Activated T-helper 1 cell treated with anti-CD3 and anti-CD28 coated beads, Interleukin-12 subunit alpha, Interleukin-12 subunit beta, Interleukin-2, Interleukin-4 antibody, amounts not matched to agents 30 ng/mL and 10 ng/mL and 1 ng/mL, durations not matched to agents 14 hours and 24 hours and 36 hours (primary cell): ENCODE measurements around the gene CDH22. TPM values are rescaled to one million over a fixed set of nuclear protein-coding genes. Genes with fewer than 3 reads are reported as not detected.

Source experiments
- DNase-seq: peaks from one replicate; pipeline ENCODE4 v3.0.0; 2021; ENCODE audit warnings: low spot score
- H3K27ac Mint-ChIP-seq: one replicate; pipeline ENCODE4 v1.8.0; 2021; ENCODE audit warnings: mild to moderate bottlenecking, mixed read lengths
- H3K27me3 Mint-ChIP-seq: one replicate; pipeline ENCODE4 v1.8.0; 2022; ENCODE audit warnings: mild to moderate bottlenecking, moderate library complexity, mixed read lengths; ENCODE audit not compliant: insufficient read depth
- H3K36me3 Mint-ChIP-seq: one replicate; pipeline ENCODE4 v1.8.0; 2021; ENCODE audit warnings: low read depth, mixed read lengths
- H3K4me1 Mint-ChIP-seq: one replicate; pipeline ENCODE4 v1.8.0; 2021; ENCODE audit warnings: low read depth, mixed read lengths
- H3K4me3 Mint-ChIP-seq: one replicate; pipeline ENCODE4 v1.8.0; 2021; ENCODE audit warnings: mild to moderate bottlenecking, moderate library complexity, mixed read lengths
- H3K9me3 Mint-ChIP-seq: one replicate; pipeline ENCODE4 v1.8.0; 2021; ENCODE audit warnings: mixed read lengths
- intact Hi-C: fragments of 100-400 bp; cut with micrococcal nuclease; formaldehyde crosslinking; loops from one replicate; pipeline ENCODE4 v1.15.1; 2024
- total RNA-seq: library from RNA; stranded (reverse); gene quantifications from 2 replicates; pipeline ENCODE4 v1.2.3, GENCODE V29; 2022

Gene CDH22
- total RNA-seq, 1 donor from 2014 or later = not detected

DNA sequence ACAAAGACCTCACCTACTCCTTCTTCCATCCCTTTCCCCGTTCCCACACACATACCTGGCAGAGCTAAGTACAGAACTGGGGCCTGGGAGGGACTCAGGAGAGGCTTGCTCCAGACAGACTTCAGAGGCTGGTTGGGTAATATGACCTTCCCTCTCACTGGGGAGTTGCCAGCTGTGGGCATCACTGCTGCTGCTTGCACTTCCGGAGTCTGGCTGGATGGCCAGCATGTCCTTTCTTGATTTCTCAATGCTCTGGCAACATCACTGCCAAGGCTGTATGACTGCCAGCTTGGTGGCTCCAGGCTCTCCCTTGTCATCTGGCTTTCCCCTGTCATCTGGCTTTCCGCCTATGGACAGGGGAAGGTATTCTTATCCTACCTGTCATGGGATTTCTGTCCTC, 47.8 kb downstream of the CDH22 start:
- DNase-seq = no peak
- Mint-ChIP-seq H3K4me3 (no peak overlapping the region), H3K27ac (no peak overlapping the region), H3K9me3 (no peaks in the 10 kb centered on the region), H3K36me3 (no peaks in the 10 kb centered on the region), H3K27me3 (peaks cover 9% of the 10 kb centered on the region), H3K4me1 (no peaks in the 10 kb centered on the region)
- intact Hi-C loops = no loop called here

DNA sequence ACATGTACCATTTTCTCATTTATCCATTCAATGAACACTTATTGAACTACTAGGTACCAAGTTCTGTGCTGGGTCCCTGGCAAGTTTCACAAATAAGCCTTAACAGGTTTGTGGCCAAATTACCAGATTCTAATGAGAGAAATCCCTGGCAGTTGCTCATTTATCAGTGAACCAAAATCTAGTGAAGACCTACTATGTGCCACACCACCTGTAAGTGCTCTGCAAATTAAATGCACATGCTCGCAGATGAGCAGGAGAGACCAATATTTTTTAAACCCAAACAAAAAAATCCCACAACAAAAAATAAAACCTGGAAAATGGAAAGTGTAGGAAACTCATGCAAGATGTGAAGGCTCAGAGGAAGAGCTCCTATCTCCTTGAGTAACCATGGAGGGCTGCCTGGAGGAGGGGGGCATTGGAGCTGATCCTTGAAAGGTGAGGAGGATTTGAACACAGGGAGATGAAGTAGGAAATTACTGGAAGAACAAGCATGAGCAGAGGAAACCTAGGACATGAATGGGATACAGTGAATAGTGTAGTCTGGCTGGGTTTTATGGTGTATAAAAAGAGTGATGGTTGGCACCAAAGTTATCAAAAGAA, 48.9 kb downstream of the CDH22 start:
- no peak for DNase-seq
- Mint-ChIP-seq H3K4me1 (no peaks in the 10 kb centered on the region), H3K9me3 (no peaks in the 10 kb centered on the region), H3K4me3 (no peak overlapping the region), H3K36me3 (no peaks in the 10 kb centered on the region), H3K27me3 (peaks cover 12% of the 10 kb centered on the region), H3K27ac (no peak overlapping the region)
- intact Hi-C loops = no loop called here

DNA sequence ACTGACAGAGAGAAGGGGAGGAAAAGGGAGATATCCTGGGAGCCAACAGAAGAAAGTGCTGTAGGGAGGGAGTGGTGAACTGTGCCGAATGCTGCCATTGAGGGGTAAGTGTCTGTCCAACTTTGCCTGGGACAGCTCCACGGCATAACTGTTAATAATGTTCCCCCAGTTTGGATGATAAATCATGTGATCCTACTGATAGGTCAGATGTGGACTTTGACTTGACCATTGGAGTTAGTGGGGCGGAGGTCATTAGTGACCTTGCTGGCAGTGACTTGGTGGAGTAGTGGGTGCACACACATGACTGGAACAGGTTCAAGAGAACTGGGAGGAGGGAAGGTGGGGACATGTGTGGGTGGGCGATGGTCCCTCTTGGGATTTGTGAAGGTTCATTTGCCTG, 50.4 kb downstream of the CDH22 start:
- intact Hi-C loops = no loop called here
- Mint-ChIP-seq H3K27ac (no peak overlapping the region), H3K27me3 (peaks cover 12% of the 10 kb centered on the region), H3K9me3 (no peaks in the 10 kb centered on the region), H3K4me3 (no peak overlapping the region), H3K36me3 (no peaks in the 10 kb centered on the region), H3K4me1 (no peaks in the 10 kb centered on the region)
- no peak for DNase-seq

DNA sequence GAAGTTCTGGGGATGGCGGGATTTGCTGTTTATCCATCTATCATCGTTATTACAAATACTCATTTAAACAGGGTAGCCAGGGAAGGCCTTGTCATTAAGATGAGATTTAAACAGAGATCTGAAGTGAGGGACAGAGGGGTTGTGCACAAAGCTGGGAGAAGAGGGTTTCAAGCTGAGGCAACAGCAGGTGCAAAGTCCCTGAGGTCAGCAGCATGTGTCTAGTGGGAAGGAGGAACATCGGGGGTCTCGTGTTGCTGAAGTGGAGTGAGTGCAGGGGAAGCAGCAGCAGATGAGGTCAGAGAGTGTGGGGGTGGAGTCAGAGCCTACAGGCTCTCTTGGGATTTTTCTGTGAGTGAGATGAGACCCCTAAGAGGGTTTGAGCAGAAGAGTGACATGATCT, 52.0 kb downstream of the CDH22 start:
- DNase-seq = no peak
- Mint-ChIP-seq H3K9me3 (no peaks in the 10 kb centered on the region), H3K4me3 (no peak overlapping the region), H3K27ac (no peak overlapping the region), H3K36me3 (no peaks in the 10 kb centered on the region), H3K4me1 (no peaks in the 10 kb centered on the region), H3K27me3 (peaks cover 23% of the 10 kb centered on the region)
- intact Hi-C loops = no loop called here

DNA sequence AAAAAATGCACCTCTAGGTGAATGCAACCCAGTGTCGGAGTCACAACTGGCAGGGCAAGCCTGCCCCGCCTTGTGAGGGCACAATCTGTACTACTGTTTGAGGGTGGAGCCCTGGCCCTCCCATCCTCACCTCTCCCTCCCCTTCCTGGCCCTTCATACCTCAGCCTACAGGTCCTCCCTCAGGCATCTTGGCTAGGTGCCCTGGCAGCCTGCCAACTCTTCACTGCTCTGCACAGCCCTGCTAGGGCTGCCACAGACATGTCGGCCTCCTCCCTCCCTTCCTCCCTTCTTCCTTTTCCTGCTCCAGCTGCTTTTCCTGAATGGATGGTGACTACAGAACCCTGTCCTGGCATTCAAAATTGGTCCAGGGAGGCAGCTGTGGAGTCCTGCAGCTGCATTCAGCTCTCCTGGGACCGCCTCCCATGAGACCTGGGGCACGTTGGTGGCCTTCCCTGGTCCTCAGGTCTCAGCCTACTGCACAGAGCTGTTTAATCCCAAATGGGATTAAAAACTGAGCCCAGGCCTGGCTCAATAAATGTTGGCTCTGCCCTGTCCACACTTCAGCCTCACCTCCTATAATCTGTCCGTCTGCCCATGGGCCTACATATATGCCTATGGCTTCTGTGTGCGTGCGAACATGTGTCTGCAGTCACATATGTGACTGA, 52.7 kb downstream of the CDH22 start:
- Mint-ChIP-seq H3K27me3 (peaks cover 26% of the 10 kb centered on the region), H3K9me3 (no peaks in the 10 kb centered on the region), H3K27ac (no peak overlapping the region), H3K36me3 (no peaks in the 10 kb centered on the region), H3K4me3 (no peak overlapping the region), H3K4me1 (no peaks in the 10 kb centered on the region)
- DNase-seq = no peak
- intact Hi-C loops = no loop called here

DNA sequence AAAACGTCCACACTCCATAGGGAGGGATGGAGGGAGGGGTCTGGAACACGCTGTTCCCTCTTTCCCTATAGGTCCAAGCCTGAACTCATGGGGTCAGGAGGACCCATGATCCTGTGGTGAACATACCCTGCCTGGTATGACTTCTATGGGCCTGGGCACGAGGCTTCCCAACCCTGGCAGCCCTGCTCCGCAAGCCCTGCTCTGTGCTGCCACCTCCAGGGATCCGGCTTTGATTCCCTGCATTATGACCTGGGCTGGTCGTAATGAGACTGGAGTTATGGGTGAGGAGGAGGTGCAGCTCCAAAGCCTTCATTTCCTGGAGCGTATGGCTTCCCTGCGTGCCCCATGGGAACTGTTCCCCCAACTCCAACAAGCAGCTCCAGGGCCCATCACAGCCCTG, 54.9 kb downstream of the CDH22 start:
- Mint-ChIP-seq H3K27ac (no peak overlapping the region), H3K9me3 (no peaks in the 10 kb centered on the region), H3K4me1 (no peaks in the 10 kb centered on the region), H3K27me3 (peaks cover 45% of the 10 kb centered on the region), H3K4me3 (no peak overlapping the region), H3K36me3 (no peaks in the 10 kb centered on the region)
- DNase-seq = no peak
- intact Hi-C loops = no loop called here

DNA sequence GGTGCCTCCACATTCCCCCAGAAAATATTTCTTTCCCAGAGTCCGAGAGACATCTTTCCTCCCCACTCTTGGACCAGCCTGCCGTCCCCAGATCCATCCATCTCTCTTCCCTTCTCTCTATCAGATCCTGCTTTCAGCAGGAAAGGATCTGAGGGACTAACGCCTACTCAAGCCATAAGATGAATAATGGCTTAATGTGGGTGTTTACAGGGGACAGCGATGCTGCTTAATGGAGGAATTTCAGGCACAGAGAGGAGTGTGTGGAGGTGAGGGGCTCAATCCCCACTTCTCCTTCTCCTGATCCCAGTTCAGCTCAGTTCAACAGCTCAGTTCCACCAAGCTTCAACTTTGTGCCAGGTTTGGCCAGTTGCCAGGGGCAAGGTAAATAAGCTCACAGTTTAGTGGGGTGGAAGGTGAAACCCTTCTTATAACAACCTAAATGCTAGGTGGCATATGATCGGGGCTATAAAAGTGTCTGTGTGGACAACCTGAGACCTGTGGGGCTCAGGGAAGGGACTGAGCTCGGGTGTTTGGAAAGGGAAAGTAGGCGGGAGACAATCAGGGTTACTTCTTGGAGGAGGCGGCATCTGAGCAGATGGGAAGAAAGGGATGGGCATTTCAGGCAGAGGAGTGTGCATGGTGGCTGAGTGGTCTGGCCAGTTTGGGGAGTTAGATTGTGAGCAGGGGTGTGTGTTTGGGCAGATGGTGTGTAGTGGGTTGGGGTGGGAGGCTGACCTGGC, 55.8 kb downstream of the CDH22 start:
- H3K4me1 Mint-ChIP-seq = no peaks in the 10 kb centered on the region
- intact Hi-C loops = no loop called here
- no peak overlapping the region for H3K27ac Mint-ChIP-seq
- no peaks in the 10 kb centered on the region for H3K9me3 Mint-ChIP-seq
- H3K4me3 Mint-ChIP-seq = no peak overlapping the region
- no peak for DNase-seq
- peaks cover 52% of the 10 kb centered on the region for H3K27me3 Mint-ChIP-seq
- no peaks in the 10 kb centered on the region for H3K36me3 Mint-ChIP-seq

DNA sequence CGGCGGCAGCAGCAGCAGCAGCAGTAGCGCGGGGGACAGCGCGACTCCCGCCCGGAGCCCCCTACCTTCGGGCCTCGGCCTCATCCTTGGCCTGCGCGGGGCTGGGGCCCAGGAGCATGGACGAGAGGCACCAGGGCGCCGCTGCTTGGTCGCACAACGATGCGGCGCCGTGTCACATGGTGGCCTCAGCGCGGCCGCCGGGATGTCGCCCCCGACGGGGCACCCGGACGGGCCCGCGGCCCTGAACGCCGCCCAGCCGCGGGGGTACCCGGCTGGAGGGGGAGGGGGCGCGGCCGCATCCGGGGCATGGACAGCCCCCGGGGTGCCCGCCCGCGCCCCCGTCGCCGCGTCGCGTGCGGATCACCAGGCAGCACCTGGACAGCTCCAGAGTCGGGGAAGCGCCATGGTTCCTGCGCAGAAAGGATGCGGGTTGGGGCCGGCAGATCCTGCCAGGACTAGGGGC, 57.1 kb downstream of the CDH22 start:
- Mint-ChIP-seq H3K27me3 (peaks cover 65% of the 10 kb centered on the region), H3K36me3 (no peaks in the 10 kb centered on the region), H3K27ac (no peak overlapping the region), H3K4me3 (no peak overlapping the region), H3K9me3 (no peaks in the 10 kb centered on the region), H3K4me1 (no peaks in the 10 kb centered on the region)
- DNase-seq = no peak
- intact Hi-C loops = no loop called here

DNA sequence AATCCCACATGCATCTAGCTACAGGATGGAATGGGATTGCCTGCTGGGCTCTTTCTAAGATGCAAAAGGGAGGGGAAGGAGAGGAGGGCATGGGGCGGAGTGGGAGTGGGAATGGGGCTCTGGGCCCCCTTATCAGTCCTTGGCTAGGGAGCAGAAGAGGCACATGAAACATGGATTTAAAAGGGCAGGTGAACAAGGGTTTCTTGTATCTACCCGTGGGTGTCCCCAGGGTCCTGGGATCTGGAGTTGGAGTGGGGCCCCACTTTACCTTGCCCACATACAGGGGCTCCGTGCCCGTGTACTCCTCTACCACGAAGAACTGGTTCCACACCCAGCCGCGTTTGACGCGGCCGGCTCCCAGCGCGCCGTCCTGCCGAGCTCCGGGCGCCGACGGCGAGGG, 57.5 kb downstream of the CDH22 start:
- Mint-ChIP-seq H3K4me1 (no peaks in the 10 kb centered on the region), H3K9me3 (no peaks in the 10 kb centered on the region), H3K4me3 (no peak overlapping the region), H3K27me3 (peaks cover 70% of the 10 kb centered on the region), H3K36me3 (no peaks in the 10 kb centered on the region), H3K27ac (no peak overlapping the region)
- intact Hi-C loops = no loop called here
- DNase-seq = no peak

DNA sequence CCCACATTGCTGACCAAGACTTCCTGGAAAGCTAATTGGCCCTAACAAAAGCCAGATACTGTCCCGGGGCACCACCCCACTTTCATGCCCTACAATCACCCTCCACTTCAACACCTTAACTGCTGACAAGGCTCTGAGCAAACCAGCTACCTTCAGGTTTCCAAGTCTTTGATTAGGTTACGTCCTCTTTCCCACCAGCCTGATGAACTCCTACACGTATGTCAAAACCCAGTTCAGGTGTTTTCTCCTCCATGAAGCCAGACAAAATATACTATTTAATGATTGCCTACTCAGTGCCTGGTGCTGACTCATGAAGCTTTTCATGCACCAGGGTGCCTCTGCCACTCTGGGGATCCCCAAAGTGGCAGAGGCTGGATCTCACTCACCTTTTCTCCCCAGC, 58.6 kb downstream of the CDH22 start:
- no peak for DNase-seq
- no peak overlapping the region for H3K27ac Mint-ChIP-seq
- H3K36me3 Mint-ChIP-seq = no peaks in the 10 kb centered on the region
- no peak overlapping the region for H3K4me3 Mint-ChIP-seq
- peaks cover 75% of the 10 kb centered on the region for H3K27me3 Mint-ChIP-seq
- no peaks in the 10 kb centered on the region for H3K9me3 Mint-ChIP-seq
- H3K4me1 Mint-ChIP-seq = no peaks in the 10 kb centered on the region
- intact Hi-C loops = no loop called here

DNA sequence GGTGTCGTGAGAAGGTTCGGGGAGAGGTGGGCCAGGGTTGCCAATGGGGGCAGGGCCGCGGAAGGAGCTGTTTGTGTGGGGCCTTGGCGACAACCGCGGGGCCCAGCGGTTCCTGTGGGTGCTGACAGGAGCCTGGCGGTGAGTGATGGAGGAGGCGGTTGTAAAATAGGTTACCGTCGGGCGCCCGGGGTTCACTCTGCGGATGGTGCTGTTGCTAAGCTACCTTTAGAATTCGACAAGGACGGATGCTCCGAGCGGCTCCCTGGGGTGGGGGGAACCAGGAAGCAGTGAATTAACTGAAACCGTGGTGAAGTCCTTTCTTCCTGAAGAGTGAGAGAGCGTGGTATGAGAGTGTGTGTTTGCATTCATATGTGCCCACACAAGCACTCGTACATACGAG, 61.7 kb downstream of the CDH22 start:
- peaks cover 53% of the 10 kb centered on the region for H3K27me3 Mint-ChIP-seq
- H3K9me3 Mint-ChIP-seq = no peaks in the 10 kb centered on the region
- no peak for DNase-seq
- H3K4me1 Mint-ChIP-seq = no peaks in the 10 kb centered on the region
- no peaks in the 10 kb centered on the region for H3K36me3 Mint-ChIP-seq
- intact Hi-C loops = no loop called here
- H3K4me3 Mint-ChIP-seq = no peak overlapping the region
- no peak overlapping the region for H3K27ac Mint-ChIP-seq

DNA sequence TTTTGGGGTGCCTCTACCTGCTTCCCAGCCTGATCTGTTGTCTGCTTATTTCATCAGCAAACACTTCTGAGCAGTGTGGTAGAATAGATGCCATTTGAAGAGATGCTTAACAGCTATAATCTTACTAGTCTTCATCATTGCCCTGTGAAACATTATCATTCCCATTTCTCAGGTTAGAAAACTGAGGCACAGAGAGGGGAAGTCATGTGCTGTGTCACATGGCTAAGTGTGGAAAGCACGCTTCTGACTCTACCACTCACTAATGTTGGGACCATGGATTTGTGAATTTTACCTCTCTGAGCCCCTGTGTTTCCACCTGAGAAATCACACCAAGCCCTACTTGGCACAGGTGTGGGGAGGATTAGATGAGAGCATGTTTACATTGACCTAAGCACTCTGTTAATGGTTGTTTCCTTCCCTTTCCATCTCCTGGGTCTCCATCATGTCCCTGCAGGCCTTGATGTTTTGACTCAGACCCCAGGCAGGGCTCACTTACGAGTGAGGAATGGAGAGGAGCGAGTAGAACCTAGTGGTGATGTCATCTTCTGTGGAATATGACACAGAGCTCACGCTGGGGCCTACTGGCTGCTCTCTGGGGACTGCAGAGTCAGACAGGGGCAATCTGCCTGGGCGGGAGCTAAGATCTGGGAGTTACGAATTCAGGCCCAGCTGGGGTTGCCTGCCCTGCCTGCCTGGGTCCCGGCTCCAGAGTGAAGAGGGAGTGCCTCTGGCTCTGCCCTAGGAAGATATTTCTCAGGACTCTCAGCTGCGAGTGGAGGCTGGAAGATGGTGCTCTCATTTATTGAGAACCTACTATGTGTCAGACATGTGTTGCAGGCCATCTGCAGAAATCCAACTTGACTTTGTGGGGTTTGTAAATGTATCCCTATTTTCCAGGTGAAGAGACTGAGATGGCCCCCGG, 64.3 kb downstream of the CDH22 start:
- H3K4me3 Mint-ChIP-seq = no peak overlapping the region
- H3K27ac Mint-ChIP-seq = no peak overlapping the region
- H3K4me1 Mint-ChIP-seq = no peaks in the 10 kb centered on the region
- DNase-seq = no peak
- H3K36me3 Mint-ChIP-seq = no peaks in the 10 kb centered on the region
- intact Hi-C loops = no loop called here
- no peaks in the 10 kb centered on the region for H3K9me3 Mint-ChIP-seq
- H3K27me3 Mint-ChIP-seq = peaks cover 36% of the 10 kb centered on the region

DNA sequence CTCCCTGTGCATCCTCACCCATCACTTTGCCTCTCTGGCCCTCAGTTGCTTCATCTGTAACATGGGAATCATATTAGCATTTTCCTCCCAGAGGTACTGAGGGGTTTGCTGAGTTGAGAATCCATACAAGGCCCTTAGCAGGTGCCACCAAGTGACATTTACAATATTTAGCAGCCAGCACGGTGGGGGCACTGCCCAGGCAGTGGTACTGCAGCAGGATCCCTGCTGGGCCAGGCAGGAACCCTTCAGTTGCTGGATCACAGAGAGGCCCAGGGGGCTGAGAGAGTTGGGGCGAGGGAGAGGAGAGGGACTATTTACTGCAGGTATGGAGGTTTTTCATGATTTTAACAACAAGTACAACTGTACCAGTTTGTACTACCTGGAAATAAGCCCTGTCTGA, 65.9 kb downstream of the CDH22 start:
- Mint-ChIP-seq H3K9me3 (no peaks in the 10 kb centered on the region), H3K4me1 (no peaks in the 10 kb centered on the region), H3K27me3 (peaks cover 23% of the 10 kb centered on the region), H3K27ac (no peak overlapping the region), H3K36me3 (no peaks in the 10 kb centered on the region), H3K4me3 (no peak overlapping the region)
- DNase-seq = no peak
- intact Hi-C loops = no loop called here
